COR-L47 (cell line): ENCODE results near the gene TIMM50.

ENCODE experiments used
- DNase-seq: peaks from one replicate; lab custom pipeline; 2025; lab: John Stamatoyannopoulos, UW

The TIMM50 gene

DNA sequence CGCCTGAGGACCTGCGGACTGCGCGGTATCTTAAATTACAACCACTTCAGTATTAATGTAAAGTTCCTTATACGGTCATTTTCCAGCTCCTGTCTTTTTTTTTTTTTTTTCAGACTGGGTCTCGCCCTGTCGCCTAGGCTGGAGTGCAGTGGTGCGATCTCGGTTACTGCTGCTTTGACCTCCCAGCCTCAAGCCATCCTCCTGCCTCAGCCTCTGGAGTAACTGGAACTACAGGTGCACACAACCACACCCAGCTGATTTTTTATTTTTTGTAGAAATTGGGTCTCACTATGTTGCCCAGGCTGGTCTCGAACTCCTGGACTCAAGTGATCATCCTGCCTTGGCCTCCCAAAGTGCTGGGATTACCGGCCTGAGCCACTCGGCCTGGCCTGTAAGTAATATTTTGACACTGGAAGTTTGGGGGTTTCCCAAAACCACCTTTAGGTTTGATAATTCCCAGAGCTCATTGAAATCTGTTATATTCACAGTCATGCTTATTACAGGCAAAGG is 52.4 kb downstream of the TIMM50 start:
- DNase-seq: no peak

DNA sequence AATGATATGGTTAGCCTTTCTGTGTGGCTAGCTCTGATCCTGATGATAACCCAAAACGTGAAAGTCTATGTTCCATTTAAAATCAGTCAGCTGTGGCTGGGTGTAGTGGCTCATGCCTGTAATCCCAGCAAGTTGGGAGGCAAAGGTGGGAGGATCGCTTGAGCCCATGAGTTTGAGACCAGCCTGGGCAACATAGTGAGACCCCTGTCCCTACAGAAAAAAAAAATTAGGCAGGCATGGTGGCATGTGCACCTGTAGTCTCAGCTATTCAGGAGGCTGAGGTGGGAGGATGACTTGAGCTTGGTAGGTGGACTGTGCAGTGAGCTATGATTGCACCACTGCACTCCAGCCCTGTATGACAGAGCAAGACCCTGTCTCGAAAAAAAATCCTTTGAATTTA is 53.2 kb downstream of the TIMM50 start:
- DNase-seq: no peak

DNA sequence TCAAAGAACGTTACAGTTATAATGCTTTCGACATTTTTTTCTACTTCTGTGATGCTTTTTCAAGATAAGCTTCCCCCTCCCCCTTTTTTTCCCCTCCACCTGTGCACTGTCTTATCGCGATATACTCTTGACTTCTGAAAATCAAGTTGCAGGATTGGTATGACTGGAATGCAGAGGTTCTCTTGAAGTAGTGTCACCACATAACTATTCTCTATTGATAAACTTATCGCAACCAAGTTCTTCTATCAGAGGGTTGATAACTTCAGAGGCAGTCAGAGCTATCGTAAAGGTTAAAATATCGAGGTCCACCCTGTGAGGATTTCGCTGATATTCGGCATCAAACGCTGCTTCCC is 58.5 kb downstream of the TIMM50 start:
- no peak for DNase-seq

DNA sequence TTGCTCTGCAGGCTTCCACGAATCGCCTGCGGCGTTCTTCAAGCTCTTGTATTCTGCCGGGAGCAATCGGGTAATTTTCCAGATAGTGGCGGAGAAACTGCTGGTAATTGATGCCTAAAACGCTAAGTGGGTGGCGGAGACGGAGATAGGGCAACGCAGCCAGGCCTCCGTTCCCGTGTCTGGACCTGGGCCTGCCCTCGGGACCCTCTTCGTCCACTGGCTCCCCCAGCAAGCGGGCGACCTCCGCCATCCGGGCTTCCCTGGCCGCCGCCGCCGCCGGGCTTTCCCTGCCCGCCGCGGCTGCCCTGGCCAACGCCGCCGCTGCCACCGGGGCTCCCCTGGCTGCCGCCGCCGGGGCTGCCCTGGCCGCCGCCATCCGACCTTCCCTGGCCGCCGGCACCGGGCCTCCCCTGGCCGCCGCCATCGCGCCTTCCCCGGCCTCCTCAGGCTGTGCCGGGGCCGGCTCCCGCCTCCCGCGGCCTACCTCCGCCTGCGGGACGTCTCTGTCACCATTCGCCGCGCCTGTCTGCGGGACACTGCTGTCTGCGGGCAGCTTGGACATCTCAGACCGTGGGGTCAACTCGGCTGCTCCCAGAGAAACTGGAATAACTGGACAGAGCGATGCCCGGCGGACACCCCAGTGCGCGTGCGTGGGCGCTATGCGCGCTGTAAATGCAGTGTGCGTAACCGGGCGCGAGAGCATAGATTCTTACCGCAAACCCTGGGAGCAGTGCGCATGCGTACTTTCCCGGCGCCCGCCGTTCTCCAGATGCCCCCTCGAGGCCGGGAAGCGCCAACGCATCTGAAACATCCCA is 59.1 kb downstream of the TIMM50 start, which contains the start of gene EID2:
TSS of gene EID2 (minus strand) at position 644 of the 815 bp plus-strand sequence. CDS start at position 562, 82 bp downstream.
- peak; percentile 88 for DNase-seq

DNA sequence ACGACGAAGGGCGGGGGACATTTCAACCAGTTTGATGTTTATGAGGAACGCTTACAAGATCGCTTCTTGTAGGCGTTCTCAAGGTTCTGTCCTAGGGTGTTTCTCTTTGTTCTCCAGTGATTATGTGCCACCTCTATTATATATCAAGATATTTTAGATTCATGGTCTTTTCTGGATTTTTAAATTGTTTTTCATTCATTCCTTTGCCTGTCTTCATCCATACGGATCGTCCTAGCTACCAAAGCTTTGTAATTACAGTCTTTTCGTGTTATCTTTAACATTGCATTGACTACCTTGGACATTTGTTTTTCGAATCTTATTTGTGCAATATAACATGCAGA is 59.7 kb downstream of the TIMM50 start:
- no peak for DNase-seq
